HepG2 (cell line): ENCODE data around the gene ALS2. TPM values are rescaled to one million over a fixed set of nuclear protein-coding genes. Genes with fewer than 3 reads are reported as not detected.
A peak's percentile ranks its signal among the peaks of the same experiment; 100 is the strongest.

Experiments used
- BRD4 ChIP-seq: sonication (generic); formaldehyde crosslinking; IDR thresholded peaks from 2 replicates; pipeline ENCODE4 v1.4.0; 2020; ENCODE audit warnings: missing genetic modification reagents
- ELF1 ChIP-seq: sonication (generic); formaldehyde crosslinking; IDR thresholded peaks from 2 replicates; pipeline ENCODE4 v1.4.0; 2020; ENCODE audit warnings: missing genetic modification reagents
- ETS1 ChIP-seq: sonication (generic); formaldehyde crosslinking; IDR thresholded peaks from 2 replicates; pipeline ENCODE4 v1.4.0; 2020; ENCODE audit warnings: missing genetic modification reagents
- HOXA7 ChIP-seq: sonication (generic); formaldehyde crosslinking; IDR thresholded peaks from 2 replicates; pipeline ENCODE4 v1.8.1; 2022; ENCODE audit warnings: mild to moderate bottlenecking, missing genetic modification reagents, moderate library complexity
- ISL2 ChIP-seq: sonication (generic); formaldehyde crosslinking; IDR thresholded peaks from 2 replicates; pipeline ENCODE4 v1.5.0; 2020; ENCODE audit warnings: missing genetic modification reagents
- JUND ChIP-seq: sonication (generic); formaldehyde crosslinking; IDR thresholded peaks from 2 replicates; pipeline ENCODE4 v1.8.0; 2022; ENCODE audit warnings: mild to moderate bottlenecking, missing genetic modification reagents
- MXI1 ChIP-seq: IDR thresholded peaks from 3 replicates; pipeline ENCODE4 v1.6.1; 2012; ENCODE audit warnings: low read depth, low read length, inconsistent platforms, borderline replicate concordance
- NCOA1 ChIP-seq: sonication (generic); formaldehyde crosslinking; IDR thresholded peaks from 2 replicates; pipeline ENCODE4 v1.9.0; 2021; ENCODE audit warnings: missing genetic modification reagents
- PAF1 ChIP-seq: IDR thresholded peaks from 2 replicates; pipeline ENCODE4 v1.6.1; 2016; ENCODE audit warnings: missing genetic modification reagents, missing compliant biosample characterization
- PLRG1 ChIP-seq: fragments of 450-650 bp; conservative IDR thresholded peaks from 2 replicates; pipeline ENCODE4 v1.6.1; 2016
- POLR2AphosphoS2 ChIP-seq: IDR thresholded peaks from 2 replicates; pipeline ENCODE4 v1.6.1; 2011; ENCODE audit warnings: low read depth, low read length, improper control_type of control experiment
- PRDM4 ChIP-seq: sonication (generic); formaldehyde crosslinking; IDR thresholded peaks from 2 replicates; pipeline ENCODE4 v1.9.0; 2021; ENCODE audit warnings: missing genetic modification reagents, borderline replicate concordance
- RCOR2 ChIP-seq: IDR thresholded peaks from 2 replicates; pipeline ENCODE4 v1.6.1; 2016; ENCODE audit warnings: missing biosample characterization, missing genetic modification reagents
- SATB2 ChIP-seq: sonication (generic); formaldehyde crosslinking; IDR thresholded peaks from 2 replicates; pipeline ENCODE4 v1.5.0; 2020; ENCODE audit warnings: missing genetic modification reagents
- SMAD1 ChIP-seq: sonication (generic); formaldehyde crosslinking; IDR thresholded peaks from 2 replicates; pipeline ENCODE4 v1.4.0; 2020; ENCODE audit warnings: missing genetic modification reagents, low read depth, mild to moderate bottlenecking, borderline replicate concordance
- SMYD3 ChIP-seq: sonication (generic); formaldehyde crosslinking; IDR thresholded peaks from 2 replicates; pipeline ENCODE4 v1.8.1; 2023; ENCODE audit warnings: mild to moderate bottlenecking, missing genetic modification reagents
- SOX13 ChIP-seq, 3 experiments: fragments of 450-650 bp in 1 of 3; sonication (generic) in 1 of 3; formaldehyde crosslinking in 1 of 3; IDR thresholded peaks in 2 of 3; conservative IDR thresholded peaks in 1 of 3; 2 replicates each; pipeline versions ENCODE4 v1.5.0 to v1.6.1; 2016 to 2020; ENCODE audit warnings: antibody characterized with exemption in 1 of 3, mild to moderate bottlenecking in 1 of 3, missing compliant biosample characterization in 1 of 3, missing genetic modification reagents in 1 of 3, moderate library complexity in 1 of 3
- ZBTB38 ChIP-seq: sonication (generic); formaldehyde crosslinking; IDR thresholded peaks from 2 replicates; pipeline ENCODE4 v1.5.1; 2020; ENCODE audit warnings: mild to moderate bottlenecking, missing genetic modification reagents
- ZKSCAN5 ChIP-seq: sonication (generic); formaldehyde crosslinking; IDR thresholded peaks from 2 replicates; pipeline ENCODE4 v1.5.1; 2020; ENCODE audit warnings: mild to moderate bottlenecking, missing genetic modification reagents
- ZNF280D ChIP-seq: sonication (generic); formaldehyde crosslinking; IDR thresholded peaks from 2 replicates; pipeline ENCODE4 v1.5.1; 2020; ENCODE audit warnings: mild to moderate bottlenecking, missing genetic modification reagents
- ZNF572 ChIP-seq: sonication (generic); formaldehyde crosslinking; IDR thresholded peaks from 2 replicates; pipeline ENCODE4 v1.5.1; 2020; ENCODE audit warnings: mild to moderate bottlenecking, missing genetic modification reagents
- ZNF788 ChIP-seq: sonication (generic); formaldehyde crosslinking; IDR thresholded peaks from 2 replicates; pipeline ENCODE4 v1.5.0; 2020; ENCODE audit warnings: mild to moderate bottlenecking, missing genetic modification reagents, borderline replicate concordance
- ZSCAN30 ChIP-seq: sonication (generic); formaldehyde crosslinking; IDR thresholded peaks from 2 replicates; pipeline ENCODE4 v1.5.0; 2020; ENCODE audit warnings: mild to moderate bottlenecking, missing genetic modification reagents
- polyA plus RNA-seq, 8 experiments: library from polyadenylated mRNA; depleted of rRNA in 3 of 8; stranded (reverse) in 7 of 8; unstranded in 1 of 8; fragments of >200 nt; fragmentation: Illumina TruSeq in 4 of 8; extraction: Trizol in 4 of 8; gene quantifications; 2 replicates each; pipeline versions ENCODE4 v1.2.1 to v1.2.3, GENCODE V29; 2011 to 2016; ENCODE audit warnings: low read depth in 4 of 8, missing spikeins in 1 of 8, mixed read lengths in 1 of 8; ENCODE audit not compliant: insufficient read depth in 1 of 8
- total RNA-seq, 5 experiments: library from RNA; depleted of rRNA; stranded (reverse); fragments of >200 nt; fragmentation: Illumina TruSeq; extraction: Trizol; gene quantifications; 2 replicates each; pipeline ENCODE4 v1.2.3, GENCODE V29; 2016; ENCODE audit warnings: low read depth in 1 of 5

Gene ALS2
- total and polyA plus RNA-seq, 2 of the 13 experiments (the other 11 are each of a cell fraction or from before 2014, with no cell fraction given): 12.7 to 19.3 TPM

- TF ChIP-seq ZSCAN30 (CRISPR knock-in tag) (no peak; the same call in 1 of the 2 replicates), ZKSCAN5 (no peak), PLRG1 (no peak), PAF1 (no peak), ZNF280D (peak; percentile 94), ISL2 (CRISPR knock-in tag) (peak; percentile 66), ZNF788 (CRISPR knock-in tag) (peak; percentile 87), RCOR2 (CRISPR knock-in tag) (no peak; the same call in 1 of the 2 replicates), HOXA7 (CRISPR knock-in tag) (no peak), ZBTB38 (CRISPR knock-in tag) (no peak), SOX13 (IDR thresholded peaks at IDR 0.05) (no peak), SOX13 (CRISPR knock-in tag; conservative IDR thresholded peaks at IDR 0.05 in 1 of 2, IDR thresholded peaks at IDR 0.05 in 1 of 2) (peak in 1 of 2 experiments; percentile 74; a peak in 2 of 4 replicates), POLR2AphosphoS2 (no peak), ZNF572 (CRISPR knock-in tag) (no peak; the same call in 1 of the 2 replicates), JUND (CRISPR knock-in tag) (peak; percentile 67), SMAD1 (CRISPR knock-in tag) (no peak), ETS1 (no peak), NCOA1 (CRISPR knock-in tag) (peak; percentile 80; the same call in 1 of the 2 replicates), PRDM4 (CRISPR knock-in tag) (no peak), SATB2 (peak; percentile 1; the same call in 1 of the 2 replicates), BRD4 (CRISPR knock-in tag) (peak; percentile 84; the same call in 1 of the 2 replicates), MXI1 (peak; percentile 78; the same call in 1 of the 3 replicates), ELF1 (CRISPR knock-in tag) (peak; percentile 81; the same call in 1 of the 2 replicates), SMYD3 (CRISPR knock-in tag) (0 out of 2 replicates have a peak, but pooled peaks have one; percentile 72)
These were observed at the start of gene ALS2 (continued) for GRCh38 chr2:201780674-201781493.
